Fibroblast of skin of left quadriceps (primary cell): ENCODE results near the gene NIPAL4.
"Not testable (repeated sequence)": the region's sequence is repeated elsewhere in the genome, so short reads cannot be mapped to it uniquely, and the experiment has no call there.

Source experiments
- DNase-seq, 2 experiments: peaks; one replicate each; pipeline ENCODE4 v3.0.0-alpha.2; 2013; ENCODE audit warnings: low read depth in 2 of 2

The NIPAL4 gene

DNA sequence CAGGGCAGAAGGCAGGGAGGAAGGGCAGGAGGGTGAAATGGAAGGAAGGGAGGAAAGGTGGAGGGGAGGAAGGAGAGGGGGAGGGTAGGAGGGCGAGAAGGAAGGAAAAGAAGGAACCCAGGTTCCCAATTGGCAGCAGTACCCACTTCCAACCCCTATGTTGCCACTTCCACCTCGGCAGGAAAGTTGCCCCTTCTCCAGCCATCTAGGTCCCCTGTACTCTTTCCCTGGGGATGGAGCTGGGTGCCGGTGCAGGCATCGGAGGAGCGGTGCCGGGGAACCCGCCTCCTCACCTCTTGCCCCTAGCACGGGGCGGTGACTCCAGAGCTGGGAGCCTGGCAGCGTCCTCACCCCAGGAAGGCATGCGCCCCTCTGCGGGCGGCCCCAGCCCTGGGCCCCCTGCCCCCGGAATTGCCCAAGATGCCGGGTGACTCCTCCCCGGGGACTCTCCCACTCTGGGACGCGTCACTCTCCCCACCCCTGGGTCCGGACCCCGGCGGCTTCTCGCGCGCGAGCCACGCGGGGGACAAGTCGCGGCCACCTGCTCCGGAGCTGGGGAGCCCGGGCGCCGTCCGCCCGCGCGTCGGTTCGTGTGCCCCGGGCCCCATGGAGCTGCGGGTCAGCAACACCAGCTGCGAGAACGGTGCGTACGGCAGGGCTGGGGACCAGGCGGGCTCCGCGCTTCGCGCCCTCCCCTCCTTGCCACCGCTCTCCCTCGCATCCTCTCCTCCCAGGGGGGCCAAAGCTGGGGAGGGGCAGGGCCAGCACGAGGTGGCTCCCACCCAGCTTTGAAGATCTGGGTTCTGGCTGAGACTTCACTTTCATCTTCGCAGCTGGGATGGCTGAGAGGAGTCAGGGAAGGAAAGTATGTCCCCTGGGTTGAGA is at the start of gene NIPAL4:
Gene NIPAL4, plus strand, starts transcription at position 499 of the 885 bp plus-strand sequence. Its CDS starts 108 bp downstream, at position 607.
- DNase-seq = no peak

DNA sequence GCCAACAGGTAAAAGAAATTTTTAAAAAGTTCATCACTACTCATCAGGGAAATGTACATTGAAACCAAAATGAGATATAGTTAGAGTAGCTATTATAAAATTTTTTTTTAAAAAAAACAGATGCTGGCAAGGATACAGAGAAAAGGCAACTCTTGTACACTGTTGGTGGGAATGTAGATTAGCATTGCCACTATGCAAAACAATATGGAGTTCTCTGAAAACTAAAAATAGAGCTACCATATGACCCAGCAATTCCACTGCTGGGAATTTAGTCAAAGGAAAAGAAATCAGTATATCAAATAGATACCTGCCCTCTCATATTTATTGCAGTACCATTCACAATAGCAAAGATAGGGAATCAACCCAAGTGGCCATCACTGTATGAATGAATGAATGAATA is 44.2 kb upstream of the NIPAL4 start:
- DNase-seq = no peak

DNA sequence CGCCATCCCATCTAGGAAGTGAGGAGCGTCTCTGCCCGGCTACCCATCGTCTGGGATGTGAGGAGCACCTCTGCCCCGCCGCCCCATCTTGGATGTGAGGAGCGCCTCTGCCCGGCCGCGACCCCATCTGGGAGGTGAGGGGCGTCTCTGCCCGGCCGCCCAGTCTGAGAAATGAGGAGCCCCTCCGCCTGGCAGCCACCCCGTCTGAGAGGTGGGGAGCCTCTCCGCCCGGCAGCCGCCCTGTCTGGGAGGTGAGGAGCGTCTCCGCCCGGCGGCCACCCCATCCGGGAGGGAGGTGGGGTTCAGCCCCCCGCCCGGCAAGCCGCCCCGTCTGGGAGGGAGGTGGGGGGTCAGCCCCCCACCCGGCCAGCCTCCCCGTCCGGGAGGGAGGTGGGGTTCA is 40.5 kb upstream of the NIPAL4 start:
- DNase-seq = not testable (repeated sequence)

DNA sequence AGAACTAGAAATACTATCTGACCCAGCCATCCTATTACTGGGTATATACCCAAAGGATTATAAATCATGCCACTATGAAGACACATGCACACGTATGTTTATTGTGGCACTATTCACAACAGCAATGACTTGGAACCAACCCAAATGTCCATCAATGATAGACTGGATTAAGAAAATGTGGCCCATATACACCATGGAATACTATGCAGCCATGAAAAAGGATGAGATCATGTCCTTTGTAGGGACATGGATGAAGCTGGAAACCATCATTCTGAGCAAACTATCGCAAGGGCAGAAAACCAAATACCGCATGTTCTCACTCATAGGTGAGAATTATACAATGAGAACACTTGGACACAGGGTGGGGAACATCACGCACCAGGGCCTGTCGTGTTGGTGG is 30.1 kb upstream of the NIPAL4 start:
- DNase-seq = not testable (repeated sequence)

DNA sequence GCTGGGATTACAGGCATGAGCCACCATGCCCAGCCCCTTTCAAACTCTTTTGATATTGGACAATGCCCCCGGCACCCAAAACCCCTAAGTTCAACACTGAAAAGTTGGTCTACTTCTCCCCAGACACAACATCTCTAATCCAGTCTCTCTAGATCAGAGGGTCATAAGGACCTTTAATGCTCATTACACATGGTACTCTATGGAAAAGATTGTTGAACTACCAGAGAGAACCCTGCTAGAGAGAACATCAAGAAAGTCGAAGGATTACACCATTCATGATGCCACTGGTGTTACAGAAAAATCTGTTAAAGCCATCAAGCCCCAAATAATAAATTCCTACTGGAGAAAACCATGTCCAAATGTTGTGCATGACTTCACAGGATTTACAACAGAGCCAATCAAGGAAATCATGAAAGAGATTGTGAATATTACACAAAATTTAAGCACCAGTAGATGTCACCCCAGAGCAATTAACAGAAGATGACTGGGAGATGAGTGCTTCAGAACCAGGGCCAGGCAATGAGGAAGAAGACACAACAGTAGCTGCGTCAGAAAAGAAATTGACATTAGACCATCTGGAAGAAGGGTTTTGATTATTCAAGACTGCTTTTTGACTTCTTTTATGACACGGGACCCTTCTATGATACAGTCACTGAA is 28.3 kb upstream of the NIPAL4 start:
- peak; percentile 54 to 57 for DNase-seq

DNA sequence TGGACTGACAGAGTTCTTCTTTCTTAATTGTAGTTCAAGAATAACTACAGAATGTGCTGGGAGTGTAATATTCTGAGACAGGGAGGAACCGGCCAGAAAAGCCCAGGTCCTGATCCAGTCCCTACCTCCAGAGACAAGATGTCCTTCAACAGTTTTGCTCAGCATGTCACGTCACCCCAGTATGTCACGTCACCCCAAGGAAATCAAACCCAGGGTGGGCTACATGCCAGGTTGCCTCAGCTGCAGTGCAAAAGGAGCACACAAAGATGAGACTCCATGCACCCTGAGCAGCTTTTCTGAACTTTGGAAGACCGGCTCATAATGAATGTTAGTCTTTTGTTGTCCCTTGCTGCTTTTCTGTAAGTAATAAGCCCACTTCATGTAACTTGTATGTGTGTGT is 25.9 kb upstream of the NIPAL4 start:
- DNase-seq = no peak

DNA sequence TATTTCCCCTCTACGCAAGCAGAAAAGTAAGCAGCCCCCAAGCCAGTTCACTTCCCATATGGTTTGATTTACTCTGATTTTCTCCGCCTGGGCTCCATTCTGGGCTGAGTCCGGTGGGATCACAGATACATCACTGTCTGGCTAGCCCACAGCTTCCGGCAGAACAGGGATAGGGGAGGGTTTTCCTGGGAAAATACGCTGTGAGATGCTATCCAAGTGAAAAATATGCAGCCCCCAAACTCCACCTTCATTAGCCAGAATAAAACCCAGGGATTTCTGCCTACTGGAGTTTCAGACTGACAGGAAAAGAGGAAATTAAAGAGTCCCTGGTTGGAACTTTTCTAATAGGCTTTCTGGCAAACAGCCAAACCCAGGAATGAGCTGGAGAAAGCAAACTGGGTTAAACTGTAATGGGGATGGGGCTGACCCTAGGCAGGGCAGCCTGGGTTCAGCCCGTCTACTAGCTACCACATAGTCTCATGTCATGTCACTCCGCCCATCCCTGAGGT is 16.9 kb upstream of the NIPAL4 start:
- DNase-seq = peak; percentile 52 to 61

DNA sequence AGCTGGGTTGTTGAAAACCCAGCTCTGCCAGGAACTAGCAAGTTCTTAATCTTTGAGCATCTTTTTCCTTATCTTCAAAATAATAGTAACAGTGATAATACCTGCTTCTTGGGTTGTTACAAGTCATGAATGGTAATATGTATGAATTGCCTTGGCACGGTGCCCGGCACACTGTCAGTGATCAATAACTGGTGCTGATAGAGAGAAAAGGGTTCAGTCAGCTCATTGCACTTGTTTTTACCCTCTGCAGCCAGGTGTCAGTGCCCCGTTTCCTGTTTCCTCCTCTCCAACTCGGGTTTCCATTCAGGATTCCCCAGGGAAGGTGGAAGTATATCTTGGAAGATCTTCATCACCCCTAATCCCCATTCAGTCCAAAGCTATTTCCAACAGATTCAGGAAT is 15.8 kb upstream of the NIPAL4 start:
- no peak for DNase-seq

DNA sequence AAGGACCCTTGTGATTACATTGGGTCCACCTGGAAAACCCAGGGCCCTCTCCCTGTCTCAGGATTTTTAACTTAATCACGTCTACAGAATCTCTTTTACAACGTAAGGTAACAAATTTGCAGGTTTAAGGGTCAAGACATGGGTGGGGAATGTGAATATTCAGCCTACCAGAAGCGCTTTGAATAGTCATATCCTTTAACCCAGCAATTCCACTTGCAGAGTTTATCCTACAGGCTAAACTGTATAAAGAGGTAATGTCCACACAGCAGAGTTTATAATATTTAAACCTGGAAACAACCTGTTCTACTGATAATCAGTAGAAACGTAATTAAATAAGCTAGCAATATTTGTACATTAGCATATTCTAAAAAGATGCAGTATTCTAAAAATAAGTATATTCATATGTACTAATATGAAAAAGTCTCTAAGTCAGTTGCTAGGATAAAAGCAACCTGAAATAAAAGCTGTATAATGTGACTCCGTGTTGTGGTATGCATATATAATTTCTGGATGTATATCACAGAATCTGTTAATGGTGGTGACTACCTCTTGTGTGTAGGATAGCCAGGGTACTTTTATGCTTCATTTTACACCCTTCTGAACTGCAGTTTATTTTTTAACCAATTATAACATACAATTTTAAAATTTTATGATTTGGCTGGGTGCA is 14.1 kb upstream of the NIPAL4 start:
- no peak for DNase-seq

DNA sequence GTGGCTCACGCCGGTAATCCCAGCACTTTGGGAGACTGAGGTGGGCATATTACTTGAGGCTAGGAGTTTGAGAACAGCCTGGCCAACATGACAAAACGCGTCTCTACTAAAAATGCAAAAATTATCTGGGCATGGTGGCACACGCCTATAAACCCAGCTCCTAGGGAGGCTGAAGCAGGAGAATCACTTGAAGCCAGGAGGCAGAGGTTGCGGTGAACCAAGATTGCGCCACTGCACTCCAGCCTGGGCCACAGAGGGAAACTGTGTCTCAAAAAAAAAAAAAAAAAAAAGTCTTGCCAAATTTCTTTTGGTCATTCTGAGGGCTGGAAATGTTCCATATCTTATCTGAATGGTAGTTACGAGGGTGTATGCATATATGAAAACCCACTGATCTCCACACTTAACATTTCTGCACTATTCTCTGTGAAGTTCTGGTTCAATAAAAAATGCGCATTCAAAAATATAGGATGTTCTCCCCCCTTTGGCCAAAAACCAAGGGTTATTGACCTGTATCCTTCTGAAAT is 13.5 kb upstream of the NIPAL4 start:
- DNase-seq = no peak

DNA sequence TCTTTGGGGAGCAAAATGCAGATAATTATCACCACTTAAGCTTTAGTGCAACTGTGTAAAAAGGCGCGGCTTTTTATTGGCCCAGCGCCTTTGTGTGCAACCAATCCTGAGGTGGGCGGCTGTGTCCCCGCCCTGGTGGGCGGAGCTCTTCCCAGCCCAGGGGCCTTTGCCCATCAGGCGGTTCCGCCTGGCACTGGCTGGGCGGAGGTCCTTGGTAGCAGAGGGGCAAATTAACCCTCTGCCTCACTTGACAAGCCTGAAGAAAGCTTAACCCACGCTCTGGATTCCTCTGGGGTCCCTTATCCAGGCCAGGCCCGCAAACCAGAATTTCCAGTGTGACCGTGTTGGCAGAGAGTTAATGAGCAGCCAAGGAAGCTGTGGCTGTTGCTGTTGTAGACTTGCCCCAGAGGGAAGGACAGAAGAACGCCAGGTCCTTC is 12.8 kb upstream of the NIPAL4 start:
- DNase-seq = no peak

DNA sequence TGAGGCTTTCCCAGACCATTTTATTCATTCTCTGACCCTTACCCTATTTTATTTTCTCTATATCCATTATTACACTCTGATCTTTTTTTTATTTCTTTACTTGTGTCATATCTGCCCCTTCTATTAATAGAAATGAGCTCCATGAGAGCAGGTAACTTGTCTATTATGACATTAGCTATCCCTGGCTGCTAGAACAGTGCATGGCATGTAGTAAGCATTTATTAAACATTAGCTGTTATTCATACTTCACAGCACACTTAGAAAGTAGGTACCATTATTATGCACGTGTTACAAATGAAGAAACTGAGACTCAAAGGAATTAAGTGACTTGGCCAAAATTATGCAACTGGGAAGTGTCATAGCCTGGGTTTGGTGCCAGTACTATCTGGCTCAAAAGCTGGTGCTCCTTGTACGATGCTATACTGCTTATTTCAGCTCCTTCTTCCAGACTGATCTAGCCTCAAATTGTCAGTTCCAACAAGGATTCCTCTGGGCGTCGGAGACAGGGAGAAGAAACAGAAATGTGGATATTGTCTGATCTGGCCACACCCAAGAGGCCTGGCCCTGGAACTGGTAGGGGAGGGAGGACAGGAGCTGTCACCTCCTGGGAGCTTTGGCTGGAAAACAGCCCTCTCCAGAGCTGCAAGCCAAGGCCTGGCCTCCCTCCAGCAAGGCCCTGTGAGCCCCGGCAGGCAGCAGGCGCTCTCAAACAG is 10.8 kb upstream of the NIPAL4 start:
- DNase-seq = no peak

DNA sequence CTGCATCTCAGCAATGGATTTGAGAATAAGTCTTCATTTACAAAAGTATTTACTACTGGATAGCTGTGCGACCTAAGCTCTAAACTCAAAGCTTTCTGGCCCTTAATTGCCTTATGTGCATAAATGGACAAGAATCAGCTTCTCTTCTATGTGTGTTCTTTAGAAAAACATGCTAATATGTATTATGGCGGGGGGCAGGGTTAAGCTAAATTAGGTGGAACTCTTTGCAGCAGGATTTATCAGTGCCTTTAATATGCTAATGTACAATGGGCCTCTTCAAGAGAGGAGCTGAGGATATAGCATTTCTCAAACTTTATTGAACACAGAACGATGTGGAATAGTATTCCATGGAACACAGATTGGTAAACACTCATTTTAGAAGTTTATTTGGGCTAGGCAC is 10.0 kb upstream of the NIPAL4 start:
- no peak for DNase-seq

DNA sequence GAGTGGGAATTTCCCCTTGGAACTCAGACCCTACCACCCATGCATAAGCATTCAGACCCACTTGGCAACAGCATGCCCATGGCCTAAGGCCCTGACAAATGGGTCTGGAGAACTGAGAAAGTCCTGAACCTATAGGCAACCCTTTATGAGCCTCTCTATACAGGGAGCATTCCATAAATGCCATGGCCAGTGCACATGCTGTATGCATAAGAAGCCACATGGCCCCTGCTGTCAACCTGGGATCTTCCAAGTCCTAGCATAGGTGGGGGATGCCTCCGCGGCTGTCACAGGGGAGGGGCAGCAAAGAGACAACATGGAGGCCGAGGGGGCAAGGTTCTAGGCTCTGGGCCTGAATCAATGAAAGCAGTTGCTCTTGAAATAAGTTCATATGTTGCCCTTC is 8.2 kb upstream of the NIPAL4 start:
- no peak for DNase-seq

DNA sequence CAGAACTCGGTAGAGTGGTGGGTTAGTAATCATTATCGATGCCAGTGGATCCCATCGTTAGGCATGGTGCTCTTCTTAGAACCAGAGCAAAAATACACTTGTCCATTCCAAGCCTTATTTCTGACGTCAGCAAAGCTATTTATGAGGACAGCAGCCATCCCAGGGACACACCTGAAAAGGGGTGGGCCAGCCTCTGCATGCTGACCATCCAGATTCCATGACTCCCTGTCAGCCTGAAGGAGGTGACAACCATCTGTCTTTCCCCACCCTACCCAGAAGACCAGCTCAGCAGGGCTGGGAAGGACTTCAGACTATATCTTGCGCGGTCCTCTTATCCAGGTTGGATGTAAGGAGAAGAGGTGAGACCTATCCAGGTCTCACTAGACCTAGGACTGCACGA is 5.7 kb upstream of the NIPAL4 start:
- no peak for DNase-seq

DNA sequence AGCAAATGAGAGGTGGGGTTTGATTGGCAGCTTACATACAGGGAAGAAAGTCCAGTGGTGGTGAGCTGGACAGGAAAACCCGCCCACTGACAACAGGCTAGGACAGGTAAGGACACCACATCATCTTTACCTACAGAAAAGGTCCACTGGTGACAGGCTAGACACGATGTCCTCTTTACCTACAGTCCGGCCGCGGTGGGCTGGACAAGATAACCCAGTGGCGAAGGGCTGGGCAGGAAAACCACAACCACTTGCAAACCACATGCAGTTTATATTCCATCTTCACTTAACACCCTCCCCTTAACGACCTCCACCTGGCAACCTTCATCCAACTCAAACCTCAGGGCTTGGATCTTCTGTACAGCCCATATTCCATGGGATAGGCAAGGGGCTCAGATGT is 5.0 kb upstream of the NIPAL4 start:
- no peak for DNase-seq

DNA sequence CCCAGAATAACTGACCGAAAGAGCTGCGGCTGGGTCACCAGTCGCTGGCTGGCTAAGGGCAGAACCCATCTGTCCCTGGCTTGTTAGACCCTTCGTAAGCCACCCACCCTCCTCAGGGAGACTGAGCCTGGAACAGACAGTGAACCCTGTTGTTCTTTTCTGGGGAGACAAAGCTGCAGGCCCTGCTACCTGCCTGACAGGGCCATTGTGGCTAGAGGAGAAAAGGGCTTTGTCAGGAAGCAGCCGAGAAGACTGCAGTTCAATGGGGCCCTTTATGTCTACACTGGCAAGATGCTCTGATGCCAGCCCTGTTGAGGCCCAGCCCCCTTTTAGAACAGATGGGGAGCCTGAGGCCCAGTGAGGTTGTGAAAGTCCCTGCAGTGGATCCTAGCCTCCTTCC is 3.7 kb upstream of the NIPAL4 start:
- DNase-seq = no peak

DNA sequence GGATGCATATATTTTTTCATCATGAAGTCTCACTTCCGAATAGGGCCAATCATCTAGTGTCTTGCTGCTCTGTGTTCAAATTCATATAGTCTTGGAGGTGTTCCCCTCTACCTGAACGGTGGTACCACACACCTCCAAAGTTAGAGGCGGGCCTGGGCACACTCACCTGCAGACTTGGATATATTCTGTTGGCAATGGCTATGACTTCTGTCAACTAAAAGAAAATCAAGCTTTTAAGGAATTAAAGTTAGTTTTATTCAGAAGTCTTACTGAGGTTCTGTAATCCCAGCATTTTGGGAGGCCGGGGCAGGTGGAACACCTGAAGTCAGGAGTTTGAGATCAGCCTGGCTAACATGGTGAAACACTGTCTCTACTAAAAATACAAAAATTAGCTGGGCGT is 2.6 kb upstream of the NIPAL4 start:
- DNase-seq = no peak

DNA sequence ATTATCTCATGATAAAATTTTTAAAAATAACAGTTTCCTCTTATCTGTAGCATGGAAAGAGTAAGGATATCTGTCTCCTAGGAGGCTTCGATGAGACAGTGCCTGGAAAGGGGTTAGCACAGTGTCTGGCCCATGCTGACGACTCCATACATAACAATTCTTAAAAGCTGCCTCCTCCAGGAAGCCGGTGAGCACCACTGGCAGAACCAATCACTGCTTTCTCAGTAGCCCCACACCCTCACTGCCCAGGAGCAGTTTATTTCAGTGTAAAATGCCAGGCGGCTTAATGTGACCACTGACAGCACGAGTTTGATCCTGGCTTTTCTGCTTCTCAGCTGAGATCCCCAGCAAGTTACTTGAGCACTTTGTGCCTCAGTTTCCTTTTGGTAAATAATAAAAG is 1.2 kb upstream of the NIPAL4 start:
- DNase-seq = no peak

DNA sequence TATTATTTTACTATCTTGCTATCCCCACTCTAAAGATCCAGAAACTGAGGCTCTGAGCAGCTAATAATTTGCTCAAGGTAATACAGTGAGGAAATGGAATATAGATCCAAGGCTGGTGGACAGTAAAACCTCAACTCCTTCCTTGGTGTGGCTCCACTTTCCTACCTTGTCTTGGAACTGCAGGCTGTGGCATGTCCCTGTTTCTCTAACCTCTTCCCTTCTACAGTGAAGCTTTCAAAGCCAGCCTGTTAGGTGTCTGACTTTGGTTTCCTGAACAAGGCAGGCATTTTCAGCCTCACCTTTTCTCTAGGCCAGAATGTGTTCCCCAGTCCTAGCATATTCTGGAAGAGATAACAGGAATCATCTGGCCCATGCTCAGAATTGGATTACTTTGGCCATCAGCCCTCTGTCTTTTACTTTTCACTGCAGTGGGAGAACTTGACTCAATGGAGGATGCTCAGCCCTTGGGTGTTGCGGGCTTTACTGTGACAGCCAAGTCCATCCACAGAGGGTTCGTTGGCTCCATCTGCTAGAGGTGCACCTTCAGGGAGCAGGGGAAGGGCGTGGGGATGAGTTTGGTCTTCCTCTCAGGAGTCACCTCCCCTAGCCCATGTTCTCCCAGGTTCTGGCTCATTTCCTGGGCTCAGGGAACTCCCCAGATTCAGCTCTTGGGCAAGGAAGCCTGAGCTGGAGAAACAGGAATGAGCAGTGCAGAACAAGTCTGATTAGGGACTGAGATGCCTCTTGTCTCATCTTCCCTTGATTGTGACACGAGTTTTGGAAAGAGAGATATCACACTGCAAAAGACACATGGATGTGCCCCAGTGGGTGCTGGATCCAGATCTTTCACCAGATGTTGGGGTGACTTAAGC is 1.1 kb downstream of the NIPAL4 start:
- DNase-seq = no peak

DNA sequence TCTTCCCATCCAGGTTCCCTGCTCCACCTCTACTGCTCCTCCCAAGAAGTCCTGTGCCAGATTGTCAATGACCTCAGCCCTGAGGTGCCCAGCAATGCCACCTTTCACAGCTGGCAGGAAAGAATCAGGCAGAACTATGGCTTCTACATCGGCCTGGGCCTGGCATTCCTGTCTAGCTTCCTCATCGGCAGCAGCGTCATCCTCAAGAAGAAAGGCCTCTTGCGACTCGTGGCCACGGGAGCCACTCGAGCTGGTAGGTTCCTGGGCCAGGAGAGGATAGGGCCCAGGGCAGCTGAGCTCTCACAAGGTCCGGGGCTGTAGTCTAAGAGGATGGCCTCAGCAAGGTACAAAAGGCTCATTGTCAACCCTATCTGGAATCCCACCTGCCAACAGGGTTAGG is 3.1 kb downstream of the NIPAL4 start:
- no peak for DNase-seq
